K562 (cell line): ENCODE results near the gene DDX51. TPM values are rescaled to one million over a fixed set of nuclear protein-coding genes. Genes with fewer than 3 reads are reported as not detected.

Source experiments
- FOXK2 ChIP-seq, 2 experiments: fragments of 450-650 bp; IDR thresholded peaks in 1 of 2; conservative IDR thresholded peaks in 1 of 2; 2 replicates each; pipeline ENCODE4 v1.6.1; 2016; ENCODE audit warnings: low read depth in 2 of 2, mild to moderate bottlenecking in 1 of 2
- GATAD2B ChIP-seq: fragments of 450-650 bp; IDR thresholded peaks from 2 replicates; pipeline ENCODE4 v1.6.1; 2017; ENCODE audit warnings: mild to moderate bottlenecking, borderline replicate concordance
- HNRNPL ChIP-seq: fragments of 200-400 bp; formaldehyde crosslinking; IDR thresholded peaks from 2 replicates; pipeline ENCODE4 v1.6.1; 2017; ENCODE audit warnings: low read depth, mild to moderate bottlenecking, low read length
- HNRNPLL ChIP-seq: fragments of 200-400 bp; formaldehyde crosslinking; IDR thresholded peaks from 2 replicates; pipeline ENCODE4 v1.6.1; 2017; ENCODE audit warnings: low read length, low read depth, mild to moderate bottlenecking; ENCODE audit not compliant: poor library complexity, severe bottlenecking
- KAT7 ChIP-seq: sonication (generic); formaldehyde crosslinking; IDR thresholded peaks from 2 replicates; pipeline ENCODE4 v1.8.0; 2022; ENCODE audit warnings: missing genetic modification reagents, mild to moderate bottlenecking, borderline replicate concordance
- L3MBTL2 ChIP-seq: fragments of 450-650 bp; IDR thresholded peaks from 2 replicates; pipeline ENCODE4 v1.6.1; 2016; ENCODE audit warnings: mild to moderate bottlenecking, moderate library complexity
- LARP7 ChIP-seq: fragments of 450-650 bp; IDR thresholded peaks from 2 replicates; pipeline ENCODE4 v1.6.1; 2016
- NR1H2 ChIP-seq: sonication (generic); formaldehyde crosslinking; IDR thresholded peaks from 2 replicates; pipeline ENCODE4 v1.4.0; 2020; ENCODE audit warnings: mild to moderate bottlenecking, missing genetic modification reagents
- POLR3G ChIP-seq: IDR thresholded peaks from 2 replicates; pipeline ENCODE4 v1.6.1; 2011; ENCODE audit not compliant: insufficient read length, insufficient replicate concordance; ENCODE audit errors: extremely low read depth
- RFX7 ChIP-seq: fragments of 250-450 bp; sonication (Bioruptor Pico); IDR thresholded peaks from 2 replicates; pipeline ENCODE4 v1.5.1; 2021; ENCODE audit warnings: mild to moderate bottlenecking
- SETDB1 ChIP-seq: IDR thresholded peaks from one replicate; pipeline ENCODE4 v1.6.1; 2012; ENCODE audit warnings: low read length, control low read depth, inconsistent platforms
- SIN3A ChIP-seq, 2 experiments: fragments of 150-350 bp in 1 of 2; IDR thresholded peaks; 2 replicates each; pipeline ENCODE4 v1.6.1; 2011 to 2016; ENCODE audit warnings: borderline replicate concordance in 2 of 2, low read depth in 2 of 2, low read length in 2 of 2, mild to moderate bottlenecking in 2 of 2, moderate library complexity in 2 of 2; ENCODE audit not compliant: control insufficient read depth in 1 of 2
- SRSF9 ChIP-seq: fragments of 200-400 bp; formaldehyde crosslinking; IDR thresholded peaks from 2 replicates; pipeline ENCODE4 v1.6.1; 2017; ENCODE audit warnings: low read depth, low read length, borderline replicate concordance
- STAT5A ChIP-seq: IDR thresholded peaks from 2 replicates; pipeline ENCODE4 v1.6.1; 2012; ENCODE audit warnings: low read length, inconsistent platforms, borderline replicate concordance
- TGIF2 ChIP-seq: sonication (generic); formaldehyde crosslinking; IDR thresholded peaks from 2 replicates; pipeline ENCODE4 v1.8.1; 2022; ENCODE audit warnings: mild to moderate bottlenecking, missing genetic modification reagents, moderate library complexity
- ZNF263 ChIP-seq: sonication (generic); formaldehyde crosslinking; IDR thresholded peaks from 2 replicates; pipeline ENCODE4 v1.8.0; 2022; ENCODE audit warnings: mild to moderate bottlenecking, missing genetic modification reagents, borderline replicate concordance
- ZNF316 ChIP-seq: fragments of 450-650 bp; IDR thresholded peaks from 2 replicates; pipeline ENCODE4 v1.6.1; 2016
- polyA plus RNA-seq, 8 experiments: library from polyadenylated mRNA; depleted of rRNA in 4 of 8; stranded (reverse) in 5 of 8; unstranded in 3 of 8; fragments of >200 nt; fragmentation: Nextera tagmentation in 2 of 8; fragmentation: Illumina TruSeq in 1 of 8; extraction: Ambion mirVana in 2 of 8; extraction: Trizol in 1 of 8; gene quantifications; 2 replicates each; pipeline versions ENCODE4 v1.2.1 to v1.2.3, GENCODE V29; 2011 to 2014; ENCODE audit warnings: inconsistent platforms in 1 of 8, missing spikeins in 1 of 8
- total RNA-seq, 7 experiments: library from RNA; depleted of rRNA in 6 of 7; stranded (reverse); fragments of >200 nt in 6 of 7; fragmentation: Illumina TruSeq in 2 of 7; extraction: Trizol in 2 of 7; gene quantifications; 2 replicates each; pipeline versions ENCODE4 v1.2.1 to v1.2.3, GENCODE V29; 2011 to 2021; ENCODE audit warnings: low replicate concordance in 1 of 7
- TF ChIP-seq, protein P1 (sequence below): sonication (generic); formaldehyde crosslinking; IDR thresholded peaks from 2 replicates; pipeline ENCODE4 v1.8.0; 2022; ENCODE audit warnings: missing genetic modification reagents, mild to moderate bottlenecking, borderline replicate concordance
- TF ChIP-seq, protein P2 (sequence below): fragments of 450-650 bp; IDR thresholded peaks from 2 replicates; pipeline ENCODE4 v1.6.1; 2017; ENCODE audit warnings: mild to moderate bottlenecking, moderate library complexity
- TF ChIP-seq, protein P3 (sequence below): fragments of 250-450 bp; sonication (Bioruptor Pico); IDR thresholded peaks from 2 replicates; pipeline ENCODE4 v1.6.1; 2021; ENCODE audit warnings: mild to moderate bottlenecking
- TF ChIP-seq, protein P4 (sequence below): fragments of 450-650 bp; formaldehyde crosslinking; IDR thresholded peaks from 2 replicates; pipeline ENCODE4 v1.4.0; 2020; ENCODE audit warnings: mild to moderate bottlenecking, moderate library complexity

The DDX51 gene
- total and polyA plus RNA-seq, 9 of the 15 experiments (the other 6 are each of a cell fraction or from before 2014, with no cell fraction given): 1.1 to 35.9 (median 12.4) TPM

DNA sequence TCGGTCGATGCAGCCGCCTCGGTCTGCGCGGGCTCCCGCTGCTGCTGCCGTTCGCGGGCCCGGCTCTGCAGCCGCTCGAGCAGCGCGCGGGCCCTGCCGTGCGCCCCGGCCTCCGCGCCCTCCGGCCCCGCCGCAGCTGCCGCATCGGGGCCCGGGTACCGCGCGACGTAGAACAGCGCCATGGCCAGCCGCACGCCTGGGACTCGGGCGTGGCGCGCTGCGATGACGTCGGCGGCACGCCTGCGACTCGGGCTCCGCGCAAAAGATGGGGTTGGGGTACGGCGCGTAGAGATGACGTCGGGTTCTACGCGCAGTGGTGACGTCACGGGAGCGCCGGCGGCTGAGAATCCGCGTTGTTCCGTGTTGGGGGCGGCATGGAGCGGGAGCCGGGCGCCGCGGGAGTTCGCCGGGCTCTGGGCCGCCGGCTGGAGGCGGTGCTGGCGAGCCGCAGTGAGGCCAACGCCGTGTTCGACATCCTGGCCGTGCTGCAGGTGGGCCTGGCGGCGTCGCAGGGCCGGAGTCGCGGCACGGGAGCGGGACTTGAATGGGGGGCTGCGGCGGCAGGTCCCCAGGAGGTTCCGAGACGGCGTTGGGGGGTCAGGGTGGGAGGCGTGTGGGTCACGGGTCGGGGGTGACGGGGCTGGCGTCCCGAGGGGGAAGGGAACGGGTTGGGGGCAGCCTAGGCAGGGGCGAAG, at the start of gene DDX51, which contains the start of gene NOC4L (continued):
- TF ChIP-seq, protein P1, sequence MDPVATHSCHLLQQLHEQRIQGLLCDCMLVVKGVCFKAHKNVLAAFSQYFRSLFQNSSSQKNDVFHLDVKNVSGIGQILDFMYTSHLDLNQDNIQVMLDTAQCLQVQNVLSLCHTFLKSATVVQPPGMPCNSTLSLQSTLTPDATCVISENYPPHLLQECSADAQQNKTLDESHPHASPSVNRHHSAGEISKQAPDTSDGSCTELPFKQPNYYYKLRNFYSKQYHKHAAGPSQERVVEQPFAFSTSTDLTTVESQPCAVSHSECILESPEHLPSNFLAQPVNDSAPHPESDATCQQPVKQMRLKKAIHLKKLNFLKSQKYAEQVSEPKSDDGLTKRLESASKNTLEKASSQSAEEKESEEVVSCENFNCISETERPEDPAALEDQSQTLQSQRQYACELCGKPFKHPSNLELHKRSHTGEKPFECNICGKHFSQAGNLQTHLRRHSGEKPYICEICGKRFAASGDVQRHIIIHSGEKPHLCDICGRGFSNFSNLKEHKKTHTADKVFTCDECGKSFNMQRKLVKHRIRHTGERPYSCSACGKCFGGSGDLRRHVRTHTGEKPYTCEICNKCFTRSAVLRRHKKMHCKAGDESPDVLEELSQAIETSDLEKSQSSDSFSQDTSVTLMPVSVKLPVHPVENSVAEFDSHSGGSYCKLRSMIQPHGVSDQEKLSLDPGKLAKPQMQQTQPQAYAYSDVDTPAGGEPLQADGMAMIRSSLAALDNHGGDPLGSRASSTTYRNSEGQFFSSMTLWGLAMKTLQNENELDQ (CRISPR knock-in tag): 0 out of 2 replicates have a peak, but pooled peaks have one; percentile 44
- TF ChIP-seq STAT5A (no peak), NR1H2 (CRISPR knock-in tag) (no peak), GATAD2B (peak; percentile 86; the same call in 1 of the 2 replicates), FOXK2 (conservative IDR thresholded peaks at IDR 0.05 in 1 of 2, IDR thresholded peaks at IDR 0.05 in 1 of 2; ENCODE audit: low read depth in 2 of 2) (peak; percentile 82 to 88), ZNF263 (0 out of 2 replicates have a peak, but pooled peaks have one; percentile 17), SIN3A (IDR thresholded peaks at IDR 0.05; ENCODE audit: borderline replicate concordance in 2 of 2, control insufficient read depth in 1 of 2, low read depth in 2 of 2, low read length in 2 of 2) (peak; percentile 98 to 99), KAT7 (no peak), SRSF9 (no peak), SETDB1 (no peak), ZNF316 (no peak), HNRNPL (no peak), L3MBTL2 (no peak), HNRNPLL (peak; percentile 36), POLR3G (no peak), LARP7 (no peak), RFX7 (no peak), TGIF2 (CRISPR knock-in tag) (peak; percentile 57; the same call in 1 of the 2 replicates)
- TF ChIP-seq, protein P2, sequence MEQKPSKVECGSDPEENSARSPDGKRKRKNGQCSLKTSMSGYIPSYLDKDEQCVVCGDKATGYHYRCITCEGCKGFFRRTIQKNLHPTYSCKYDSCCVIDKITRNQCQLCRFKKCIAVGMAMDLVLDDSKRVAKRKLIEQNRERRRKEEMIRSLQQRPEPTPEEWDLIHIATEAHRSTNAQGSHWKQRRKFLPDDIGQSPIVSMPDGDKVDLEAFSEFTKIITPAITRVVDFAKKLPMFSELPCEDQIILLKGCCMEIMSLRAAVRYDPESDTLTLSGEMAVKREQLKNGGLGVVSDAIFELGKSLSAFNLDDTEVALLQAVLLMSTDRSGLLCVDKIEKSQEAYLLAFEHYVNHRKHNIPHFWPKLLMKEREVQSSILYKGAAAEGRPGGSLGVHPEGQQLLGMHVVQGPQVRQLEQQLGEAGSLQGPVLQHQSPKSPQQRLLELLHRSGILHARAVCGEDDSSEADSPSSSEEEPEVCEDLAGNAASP: no peak
- TF ChIP-seq, protein P3, sequence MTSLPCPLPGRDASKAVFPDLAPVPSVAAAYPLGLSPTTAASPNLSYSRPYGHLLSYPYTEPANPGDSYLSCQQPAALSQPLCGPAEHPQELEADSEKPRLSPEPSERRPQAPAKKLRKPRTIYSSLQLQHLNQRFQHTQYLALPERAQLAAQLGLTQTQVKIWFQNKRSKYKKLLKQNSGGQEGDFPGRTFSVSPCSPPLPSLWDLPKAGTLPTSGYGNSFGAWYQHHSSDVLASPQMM (CRISPR knock-in tag): no peak
- TF ChIP-seq, protein P4, sequence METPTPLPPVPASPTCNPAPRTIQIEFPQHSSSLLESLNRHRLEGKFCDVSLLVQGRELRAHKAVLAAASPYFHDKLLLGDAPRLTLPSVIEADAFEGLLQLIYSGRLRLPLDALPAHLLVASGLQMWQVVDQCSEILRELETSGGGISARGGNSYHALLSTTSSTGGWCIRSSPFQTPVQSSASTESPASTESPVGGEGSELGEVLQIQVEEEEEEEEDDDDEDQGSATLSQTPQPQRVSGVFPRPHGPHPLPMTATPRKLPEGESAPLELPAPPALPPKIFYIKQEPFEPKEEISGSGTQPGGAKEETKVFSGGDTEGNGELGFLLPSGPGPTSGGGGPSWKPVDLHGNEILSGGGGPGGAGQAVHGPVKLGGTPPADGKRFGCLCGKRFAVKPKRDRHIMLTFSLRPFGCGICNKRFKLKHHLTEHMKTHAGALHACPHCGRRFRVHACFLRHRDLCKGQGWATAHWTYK (CRISPR knock-in tag): peak; percentile 64; the same call in 1 of the 2 replicates
